Sigmoid colon (tissue), 7 donors: Measurements from ENCODE around the gene MECR. TPM values are rescaled to one million over a fixed set of nuclear protein-coding genes. Genes with fewer than 3 reads are reported as not detected.

ENCODE experiments used
- DNase-seq: peaks from one replicate; pipeline ENCODE4 v3.0.0-alpha.2; 2019
- H3K27ac ChIP-seq, 4 donors: fragments of 200-600 bp; sonication (generic); one replicate each; pipeline ENCODE4 v1.5.1; 2016 to 2019; ENCODE audit warnings: mild to moderate bottlenecking in 1 of 4
- H3K27me3 ChIP-seq, 3 donors: fragments of 200-600 bp; sonication (generic); one replicate each; pipeline ENCODE4 v1.5.1; 2019; ENCODE audit warnings: mild to moderate bottlenecking in 1 of 3
- H3K36me3 ChIP-seq, 4 donors: fragments of 200-600 bp; sonication (generic); one replicate each; pipeline ENCODE4 v1.5.1; 2016 to 2019
- H3K4me1 ChIP-seq, 4 donors: fragments of 200-600 bp; sonication (generic); one replicate each; pipeline ENCODE4 v1.5.1; 2017 to 2019
- H3K4me3 ChIP-seq, 4 donors: fragments of 200-600 bp; sonication (generic); one replicate each; pipeline ENCODE4 v1.5.1; 2017 to 2019; ENCODE audit warnings: mild to moderate bottlenecking in 2 of 4, moderate library complexity in 1 of 4
- H3K9me3 ChIP-seq, 4 donors: fragments of 200-600 bp in 3 of 4; sonication (generic) in 3 of 4; one replicate each; pipeline versions ENCODE4 v1.5.1 to v1.6.1; 2013 to 2019
- EP300 ChIP-seq, 4 donors: sonication (generic); formaldehyde crosslinking; IDR thresholded peaks; one replicate each; pipeline ENCODE4 v1.6.1; 2017; ENCODE audit warnings: antibody characterized with exemption in 4 of 4
- POLR2A ChIP-seq, 2 donors: fragments of 450-650 bp; IDR thresholded peaks; one replicate each; pipeline ENCODE4 v1.6.1; 2016; ENCODE audit warnings: antibody characterized with exemption in 2 of 2, mild to moderate bottlenecking in 2 of 2, moderate library complexity in 2 of 2
- POLR2AphosphoS5 ChIP-seq, 4 donors: sonication (generic); formaldehyde crosslinking; IDR thresholded peaks; one replicate each; pipeline ENCODE4 v1.6.1; 2017; ENCODE audit warnings: antibody characterized with exemption in 4 of 4
- WGBS, 2 donors: extraction: QIAGEN DNeasy Blood & Tissue Kit; methylation state at CpG; one replicate each; pipeline ENCODE4 v1.1.7; 2013; 5-methylcytosine and 5-hydroxymethylcytosine counted together
- intact Hi-C: fragments of 100-400 bp; cut with DNase I; formaldehyde crosslinking; loops from one replicate; pipeline ENCODE4 v1.15.1; 2023
- polyA plus RNA-seq, 3 donors: library from polyadenylated mRNA; stranded (reverse); fragments of 200-250 nt; gene quantifications; one replicate each; pipeline ENCODE4 v1.2.3, GENCODE V29; 2013
- total RNA-seq, 4 donors: library from RNA; depleted of rRNA; stranded (reverse); fragments of >200 nt; gene quantifications; one replicate each; pipeline ENCODE4 v1.1.0, GENCODE V29; 2016
- TF ChIP-seq, protein P1 (sequence below), 4 experiments: fragments of 450-650 bp in 3 of 4; fragments of 200-600 bp in 1 of 4; IDR thresholded peaks; one replicate each; pipeline ENCODE4 v1.5.1; 2016 to 2019; ENCODE audit warnings: antibody characterized with exemption in 4 of 4, mild to moderate bottlenecking in 3 of 4, moderate library complexity in 2 of 4
- donor health status: healthy with polysubstance abuse.
- donor health status: Bipolar disorder and iron deficiency.
- donor health status: healthy.

The MECR gene
- total and polyA plus RNA-seq, 7 donors, result 9.2 to 26.6 (median 17.1) TPM

DNA sequence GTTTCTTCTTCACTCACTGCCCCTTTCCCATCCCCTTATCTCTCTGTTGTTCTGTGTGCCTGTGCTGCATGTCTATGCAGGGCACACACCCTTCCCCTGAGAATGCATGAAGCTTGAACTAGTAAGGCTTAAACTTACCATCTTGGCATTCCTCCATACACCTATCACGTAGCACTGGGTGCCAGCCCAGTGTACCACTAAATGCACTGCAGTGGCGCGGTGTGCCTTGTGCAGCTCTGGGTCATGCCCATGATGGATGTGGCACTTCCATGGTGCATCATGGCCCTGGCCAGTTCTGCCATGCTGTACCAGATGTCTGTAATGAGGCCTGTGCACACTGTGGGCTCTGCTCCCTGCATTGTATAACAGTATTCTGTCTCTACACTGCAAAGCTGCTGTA, 16.3 kb upstream of the MECR start:
- H3K4me3 ChIP-seq, result no peak overlapping the region
- intact Hi-C loops, result no loop called here

DNA sequence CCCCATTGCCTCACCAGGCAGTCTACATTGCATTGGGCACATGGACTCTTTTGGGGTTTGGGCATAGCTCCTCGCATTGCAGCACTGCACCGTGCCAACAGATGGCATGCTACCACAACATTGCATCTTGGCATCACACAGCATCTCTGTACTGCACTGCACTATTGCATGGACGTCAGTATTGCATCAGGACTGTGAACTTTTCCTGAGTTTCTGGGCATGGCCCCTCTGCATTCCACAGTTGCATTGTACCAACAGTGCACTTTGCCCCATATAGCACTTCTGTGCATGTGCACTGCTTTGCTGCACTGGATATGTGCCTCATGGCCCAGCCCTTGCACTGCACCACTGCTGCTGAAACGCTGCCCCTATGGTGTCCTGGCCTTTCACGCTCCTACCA, 15.1 kb upstream of the MECR start:
- H3K4me3 ChIP-seq, result no peak overlapping the region
- H3K4me1 ChIP-seq, result no peaks in the 10 kb centered on the region
- no peaks in the 10 kb centered on the region for H3K27me3 ChIP-seq
- intact Hi-C loops, result no loop called here
- H3K36me3 ChIP-seq, result no peaks in the 10 kb centered on the region
- no peak for DNase-seq
- H3K27ac ChIP-seq, result no peak overlapping the region
- TF ChIP-seq POLR2AphosphoS5 (IDR thresholded peaks at IDR 0.05), result no peak
- no peak for TF ChIP-seq EP300 (IDR thresholded peaks at IDR 0.05)
- TF ChIP-seq POLR2A (IDR thresholded peaks at IDR 0.05), result no peak
- TF ChIP-seq, protein P1, sequence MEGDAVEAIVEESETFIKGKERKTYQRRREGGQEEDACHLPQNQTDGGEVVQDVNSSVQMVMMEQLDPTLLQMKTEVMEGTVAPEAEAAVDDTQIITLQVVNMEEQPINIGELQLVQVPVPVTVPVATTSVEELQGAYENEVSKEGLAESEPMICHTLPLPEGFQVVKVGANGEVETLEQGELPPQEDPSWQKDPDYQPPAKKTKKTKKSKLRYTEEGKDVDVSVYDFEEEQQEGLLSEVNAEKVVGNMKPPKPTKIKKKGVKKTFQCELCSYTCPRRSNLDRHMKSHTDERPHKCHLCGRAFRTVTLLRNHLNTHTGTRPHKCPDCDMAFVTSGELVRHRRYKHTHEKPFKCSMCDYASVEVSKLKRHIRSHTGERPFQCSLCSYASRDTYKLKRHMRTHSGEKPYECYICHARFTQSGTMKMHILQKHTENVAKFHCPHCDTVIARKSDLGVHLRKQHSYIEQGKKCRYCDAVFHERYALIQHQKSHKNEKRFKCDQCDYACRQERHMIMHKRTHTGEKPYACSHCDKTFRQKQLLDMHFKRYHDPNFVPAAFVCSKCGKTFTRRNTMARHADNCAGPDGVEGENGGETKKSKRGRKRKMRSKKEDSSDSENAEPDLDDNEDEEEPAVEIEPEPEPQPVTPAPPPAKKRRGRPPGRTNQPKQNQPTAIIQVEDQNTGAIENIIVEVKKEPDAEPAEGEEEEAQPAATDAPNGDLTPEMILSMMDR (IDR thresholded peaks at IDR 0.05), result no peak
- 32 to 66% methylated on average over 5 of the region's 5 CpGs for WGBS, 2 donors
- no peaks in the 10 kb centered on the region for H3K9me3 ChIP-seq

More for the DNA sequence above, 16.3 kb upstream of the MECR start:
- WGBS, 2 donors, result 76 to 91% methylated on average over 3 of the region's 3 CpGs
- H3K36me3 ChIP-seq, result no peaks in the 10 kb centered on the region
- TF ChIP-seq POLR2AphosphoS5 (IDR thresholded peaks at IDR 0.05) (no peak), EP300 (IDR thresholded peaks at IDR 0.05) (no peak), POLR2A (IDR thresholded peaks at IDR 0.05) (no peak)
- TF ChIP-seq, protein P1 (IDR thresholded peaks at IDR 0.05), result no peak
- DNase-seq, result no peak
- no peaks in the 10 kb centered on the region for H3K27me3 ChIP-seq
- H3K27ac ChIP-seq, result no peak overlapping the region
- H3K4me1 ChIP-seq, result no peaks in the 10 kb centered on the region
- H3K9me3 ChIP-seq, result no peaks in the 10 kb centered on the region

DNA sequence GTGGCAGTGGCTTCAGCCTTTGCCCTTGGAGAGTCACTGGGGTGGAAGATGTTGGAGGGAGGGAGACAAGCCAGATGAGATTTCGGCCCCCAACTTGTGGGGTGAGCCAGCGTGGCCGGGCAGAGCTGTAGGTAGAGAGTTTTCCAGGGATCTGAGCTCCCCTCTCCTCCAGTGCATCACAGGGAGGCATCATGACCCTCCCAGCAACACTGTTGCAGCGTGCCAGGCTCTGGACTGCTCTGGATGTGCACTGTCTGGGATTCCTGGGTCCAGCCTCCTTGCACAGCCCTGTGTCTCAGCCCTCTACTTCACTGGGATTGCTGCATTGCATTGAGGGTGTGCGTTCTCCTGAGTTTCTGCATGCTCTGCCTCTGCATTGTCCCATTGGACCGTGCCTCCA, 14.5 kb upstream of the MECR start:
- H3K36me3 ChIP-seq, result no peaks in the 10 kb centered on the region

DNA sequence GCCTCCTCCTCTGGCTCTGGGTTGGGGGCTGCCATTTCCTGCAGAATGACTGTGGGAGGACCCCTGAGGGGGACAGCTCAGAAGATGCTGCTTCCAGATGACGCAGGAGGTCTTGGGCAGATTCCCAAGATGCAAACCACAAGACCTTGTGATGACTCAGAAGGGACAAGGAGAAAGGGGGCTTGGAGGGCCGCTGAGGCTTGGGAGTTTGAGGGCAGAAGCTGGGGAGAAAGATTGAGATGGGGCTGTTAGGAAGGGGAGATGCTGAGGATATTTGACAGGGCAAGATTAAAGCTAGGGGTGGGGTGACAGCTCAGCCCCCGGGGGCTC, 13.1 kb upstream of the MECR start:
- 64% methylated on average over 3 of the region's 3 CpGs for WGBS, 2 donors
- no peaks in the 10 kb centered on the region for H3K27me3 ChIP-seq
- intact Hi-C loops, result no loop called here
- no peaks in the 10 kb centered on the region for H3K36me3 ChIP-seq
- DNase-seq, result peak; percentile 48
- no peaks in the 10 kb centered on the region for H3K9me3 ChIP-seq
- no peaks in the 10 kb centered on the region for H3K4me1 ChIP-seq
- TF ChIP-seq, protein P1 (IDR thresholded peaks at IDR 0.05), result no peak
- TF ChIP-seq POLR2A (IDR thresholded peaks at IDR 0.05) (no peak), POLR2AphosphoS5 (IDR thresholded peaks at IDR 0.05) (no peak), EP300 (IDR thresholded peaks at IDR 0.05) (no peak)
- H3K27ac ChIP-seq, result no peak overlapping the region
- H3K4me3 ChIP-seq, result no peak overlapping the region

More for the DNA sequence above, 14.5 kb upstream of the MECR start:
- Histone ChIP-seq H3K4me3 (no peak overlapping the region), H3K27ac (no peak overlapping the region), H3K4me1 (no peaks in the 10 kb centered on the region), H3K9me3 (no peaks in the 10 kb centered on the region), H3K27me3 (no peaks in the 10 kb centered on the region)
- TF ChIP-seq POLR2A (IDR thresholded peaks at IDR 0.05), result no peak
- TF ChIP-seq POLR2AphosphoS5 (IDR thresholded peaks at IDR 0.05), result no peak
- TF ChIP-seq, protein P1 (IDR thresholded peaks at IDR 0.05), result no peak
- TF ChIP-seq EP300 (IDR thresholded peaks at IDR 0.05), result no peak
- DNase-seq, result no peak
- intact Hi-C loops, result no loop called here
- 75% methylated on average over 6 of the region's 6 CpGs for WGBS, 2 donors
